ENCODE data around the gene PARK7.
A peak's percentile ranks its signal among the peaks of the same experiment; 100 is the strongest.

PARK7 gene

DNA sequence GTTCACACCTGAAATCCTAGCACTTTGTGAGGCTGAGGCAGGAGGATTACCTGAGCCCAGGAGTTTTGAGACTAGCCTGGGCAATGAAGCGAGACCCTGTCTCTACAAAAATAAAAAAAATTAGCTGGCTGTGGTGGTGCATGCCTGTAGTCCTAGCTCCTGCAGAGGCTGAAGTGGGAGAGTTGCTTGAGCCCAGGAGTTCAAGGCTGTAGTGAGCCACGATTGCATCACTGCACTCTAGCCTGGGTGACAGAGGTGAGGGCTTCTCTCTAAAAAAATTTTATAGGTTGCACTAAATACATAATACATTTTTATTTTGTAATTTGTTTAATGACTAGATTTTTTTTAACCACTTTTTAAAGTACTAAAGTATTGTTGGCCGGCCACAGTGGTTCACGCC, 6.1 kb downstream of the PARK7 start:
- H3K4me3 ChIP-seq (ENCODE audit: low read depth, low read length): no peak overlapping the region
- DNase-seq: no peak
- peaks cover 91% of the 10 kb centered on the region for H3K36me3 ChIP-seq
- no peak overlapping the region for H3K27ac ChIP-seq
- no peaks in the 10 kb centered on the region for H3K9me3 ChIP-seq (ENCODE audit: severe bottlenecking)
- no peaks in the 10 kb centered on the region for H3K27me3 ChIP-seq (ENCODE audit: insufficient read depth, low read depth, severe bottlenecking)
- TF ChIP-seq, protein P1, sequence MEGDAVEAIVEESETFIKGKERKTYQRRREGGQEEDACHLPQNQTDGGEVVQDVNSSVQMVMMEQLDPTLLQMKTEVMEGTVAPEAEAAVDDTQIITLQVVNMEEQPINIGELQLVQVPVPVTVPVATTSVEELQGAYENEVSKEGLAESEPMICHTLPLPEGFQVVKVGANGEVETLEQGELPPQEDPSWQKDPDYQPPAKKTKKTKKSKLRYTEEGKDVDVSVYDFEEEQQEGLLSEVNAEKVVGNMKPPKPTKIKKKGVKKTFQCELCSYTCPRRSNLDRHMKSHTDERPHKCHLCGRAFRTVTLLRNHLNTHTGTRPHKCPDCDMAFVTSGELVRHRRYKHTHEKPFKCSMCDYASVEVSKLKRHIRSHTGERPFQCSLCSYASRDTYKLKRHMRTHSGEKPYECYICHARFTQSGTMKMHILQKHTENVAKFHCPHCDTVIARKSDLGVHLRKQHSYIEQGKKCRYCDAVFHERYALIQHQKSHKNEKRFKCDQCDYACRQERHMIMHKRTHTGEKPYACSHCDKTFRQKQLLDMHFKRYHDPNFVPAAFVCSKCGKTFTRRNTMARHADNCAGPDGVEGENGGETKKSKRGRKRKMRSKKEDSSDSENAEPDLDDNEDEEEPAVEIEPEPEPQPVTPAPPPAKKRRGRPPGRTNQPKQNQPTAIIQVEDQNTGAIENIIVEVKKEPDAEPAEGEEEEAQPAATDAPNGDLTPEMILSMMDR (IDR thresholded peaks at IDR 0.05; ENCODE audit: low read depth, low read length): no peak

DNA sequence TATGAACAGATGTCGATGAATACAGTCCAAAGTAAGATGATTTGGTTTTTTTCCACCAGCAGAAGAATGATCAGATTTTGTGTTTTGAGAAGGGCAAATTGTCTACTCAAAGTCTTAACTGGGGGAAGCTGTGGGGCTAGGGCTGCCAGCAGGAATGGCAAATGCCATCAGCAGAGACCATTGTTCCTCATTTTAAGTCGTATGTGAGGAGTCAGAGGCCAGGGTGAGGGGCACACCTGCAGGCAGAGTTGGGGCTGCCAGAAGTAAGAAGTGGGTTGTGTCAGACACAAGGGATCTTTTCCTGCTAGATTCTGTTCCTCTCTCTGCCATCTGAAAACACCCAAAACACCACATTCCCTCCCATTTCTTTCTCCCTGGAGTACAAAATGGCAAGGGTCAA, 8.7 kb downstream of the PARK7 start:
- Histone ChIP-seq H3K36me3 (peaks cover 73% of the 10 kb centered on the region), H3K27ac (no peak overlapping the region), H3K9me3 (ENCODE audit: severe bottlenecking) (no peaks in the 10 kb centered on the region), H3K4me3 (ENCODE audit: low read depth, low read length) (no peak overlapping the region), H3K27me3 (ENCODE audit: insufficient read depth, low read depth, severe bottlenecking) (no peaks in the 10 kb centered on the region)
- TF ChIP-seq, protein P1 (IDR thresholded peaks at IDR 0.05; ENCODE audit: low read depth, low read length): no peak
- DNase-seq: no peak

DNA sequence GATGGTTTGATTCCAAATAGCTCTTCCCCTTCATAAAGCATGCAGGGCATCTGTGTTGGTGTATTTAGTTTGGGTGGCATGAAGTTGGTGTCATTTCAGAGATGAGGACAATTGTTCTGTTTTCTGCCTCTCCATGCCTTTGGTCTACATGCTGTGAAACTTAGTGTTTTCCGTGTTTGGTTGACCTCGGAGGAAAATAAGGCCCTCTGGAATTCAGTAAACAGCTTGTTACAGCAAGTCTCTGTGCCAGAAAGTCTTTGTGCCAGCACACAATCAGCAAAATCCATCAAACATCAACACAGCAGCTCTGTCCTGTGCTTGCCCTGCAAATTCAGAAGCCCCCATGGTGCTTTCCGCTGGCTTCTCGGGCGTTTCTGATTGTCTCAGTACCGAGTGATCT, 9.5 kb downstream of the PARK7 start:
- H3K27me3 ChIP-seq (ENCODE audit: insufficient read depth, low read depth, severe bottlenecking): no peaks in the 10 kb centered on the region
- no peak overlapping the region for H3K4me3 ChIP-seq (ENCODE audit: low read depth, low read length)
- H3K27ac ChIP-seq: no peak overlapping the region
- no peaks in the 10 kb centered on the region for H3K9me3 ChIP-seq (ENCODE audit: severe bottlenecking)
- no peak for DNase-seq
- H3K36me3 ChIP-seq: peaks cover 67% of the 10 kb centered on the region
- TF ChIP-seq, protein P1 (IDR thresholded peaks at IDR 0.05; ENCODE audit: low read depth, low read length): no peak

DNA sequence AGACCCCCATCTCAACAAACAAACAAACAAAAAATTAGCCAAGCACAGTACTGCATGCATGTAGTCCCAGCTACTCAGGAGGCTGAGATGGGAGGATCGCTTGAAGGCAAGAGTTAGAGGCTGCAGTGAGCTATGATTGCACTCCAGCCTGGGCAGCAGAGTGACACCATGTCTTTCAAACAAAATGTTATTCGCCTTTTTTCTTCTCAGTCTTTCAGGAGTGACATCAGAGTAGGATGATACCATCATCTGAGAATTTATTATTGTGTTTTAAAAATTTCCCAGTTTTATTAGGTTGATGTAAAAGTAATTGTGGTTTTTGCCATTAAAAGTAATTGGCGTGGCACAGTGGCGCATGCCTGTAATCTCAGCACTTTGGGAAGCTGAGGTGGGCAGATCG, 10.8 kb downstream of the PARK7 start:
- TF ChIP-seq, protein P1 (IDR thresholded peaks at IDR 0.05; ENCODE audit: low read depth, low read length): no peak
- Histone ChIP-seq H3K4me3 (ENCODE audit: low read depth, low read length) (no peak overlapping the region), H3K27me3 (ENCODE audit: insufficient read depth, low read depth, severe bottlenecking) (no peaks in the 10 kb centered on the region), H3K36me3 (peaks cover 67% of the 10 kb centered on the region), H3K9me3 (ENCODE audit: severe bottlenecking) (no peaks in the 10 kb centered on the region), H3K27ac (no peak overlapping the region)
- DNase-seq: no peak

DNA sequence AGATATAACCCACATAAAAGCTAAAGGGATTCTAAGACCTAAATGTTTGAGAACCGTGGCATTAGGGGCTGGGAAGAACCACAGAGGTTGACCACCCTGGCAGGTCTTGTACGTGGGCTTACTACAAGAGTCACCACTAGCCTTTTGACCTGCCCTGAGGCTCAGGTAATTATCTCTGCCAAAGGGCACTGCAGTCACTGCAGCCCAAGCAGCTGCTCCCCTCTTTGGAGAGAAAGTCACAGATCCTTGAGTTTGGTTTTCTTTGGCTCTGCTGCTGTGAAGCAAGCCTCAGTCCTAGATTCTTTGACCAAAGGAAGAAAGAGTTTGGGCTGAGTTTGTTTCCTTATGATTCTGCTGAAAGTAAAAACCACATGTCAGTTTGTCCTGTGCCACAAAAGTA, 11.6 kb downstream of the PARK7 start:
- TF ChIP-seq, protein P1 (IDR thresholded peaks at IDR 0.05; ENCODE audit: low read depth, low read length): no peak

DNA sequence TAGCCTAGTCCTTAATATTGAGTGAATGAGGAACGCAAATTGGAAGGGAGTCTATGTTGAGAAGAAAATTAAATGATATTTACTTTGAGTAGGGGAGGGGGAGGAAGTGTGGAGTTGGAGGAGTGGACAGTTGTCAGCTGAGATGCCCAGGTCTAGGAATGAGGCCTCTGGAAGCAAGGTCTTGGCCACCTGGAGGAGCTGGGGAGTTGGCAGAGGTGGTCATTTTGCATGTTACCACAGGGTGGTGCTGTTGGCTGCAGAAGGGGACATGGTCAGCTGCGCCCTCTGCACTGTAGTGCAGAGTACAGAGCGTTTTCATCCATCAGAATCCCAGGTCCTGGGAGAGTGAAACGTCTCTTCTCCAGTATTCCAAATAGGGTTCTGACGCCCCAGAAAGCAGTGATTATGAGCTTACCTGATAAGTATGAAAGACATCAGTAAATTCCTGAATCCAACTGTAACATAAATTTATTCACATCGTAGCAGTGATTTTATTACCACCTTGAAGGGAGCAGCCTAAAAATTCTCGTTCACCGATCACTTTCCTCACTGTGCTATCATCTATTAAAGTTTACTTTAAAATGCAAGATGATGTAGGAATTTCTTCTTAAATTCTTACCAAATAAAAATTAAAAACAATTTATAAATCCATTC, 13.8 kb downstream of the PARK7 start:
- H3K36me3 ChIP-seq: peaks cover 70% of the 10 kb centered on the region
- H3K9me3 ChIP-seq (ENCODE audit: severe bottlenecking): no peaks in the 10 kb centered on the region
- DNase-seq: peak; percentile 88
- no peak overlapping the region for H3K27ac ChIP-seq
- H3K27me3 ChIP-seq (ENCODE audit: insufficient read depth, low read depth, severe bottlenecking): no peaks in the 10 kb centered on the region
- TF ChIP-seq, protein P1 (IDR thresholded peaks at IDR 0.05; ENCODE audit: low read depth, low read length): peak; percentile 98
- no peak overlapping the region for H3K4me3 ChIP-seq (ENCODE audit: low read depth, low read length)

More for the DNA sequence above, 11.6 kb downstream of the PARK7 start:
- Histone ChIP-seq H3K4me3 (ENCODE audit: low read depth, low read length) (no peak overlapping the region), H3K27me3 (ENCODE audit: insufficient read depth, low read depth, severe bottlenecking) (no peaks in the 10 kb centered on the region), H3K9me3 (ENCODE audit: severe bottlenecking) (no peaks in the 10 kb centered on the region), H3K27ac (no peak overlapping the region), H3K36me3 (peaks cover 69% of the 10 kb centered on the region)
- no peak for DNase-seq
